Fibroblast of skin of back (primary cell): Measurements from ENCODE around the gene FSCN2.
A peak's percentile ranks its signal among the peaks of the same experiment; 100 is the strongest.

ENCODE experiments used
- DNase-seq: peaks from one replicate; pipeline ENCODE4 v3.0.0-alpha.2; 2013

FSCN2 gene

DNA sequence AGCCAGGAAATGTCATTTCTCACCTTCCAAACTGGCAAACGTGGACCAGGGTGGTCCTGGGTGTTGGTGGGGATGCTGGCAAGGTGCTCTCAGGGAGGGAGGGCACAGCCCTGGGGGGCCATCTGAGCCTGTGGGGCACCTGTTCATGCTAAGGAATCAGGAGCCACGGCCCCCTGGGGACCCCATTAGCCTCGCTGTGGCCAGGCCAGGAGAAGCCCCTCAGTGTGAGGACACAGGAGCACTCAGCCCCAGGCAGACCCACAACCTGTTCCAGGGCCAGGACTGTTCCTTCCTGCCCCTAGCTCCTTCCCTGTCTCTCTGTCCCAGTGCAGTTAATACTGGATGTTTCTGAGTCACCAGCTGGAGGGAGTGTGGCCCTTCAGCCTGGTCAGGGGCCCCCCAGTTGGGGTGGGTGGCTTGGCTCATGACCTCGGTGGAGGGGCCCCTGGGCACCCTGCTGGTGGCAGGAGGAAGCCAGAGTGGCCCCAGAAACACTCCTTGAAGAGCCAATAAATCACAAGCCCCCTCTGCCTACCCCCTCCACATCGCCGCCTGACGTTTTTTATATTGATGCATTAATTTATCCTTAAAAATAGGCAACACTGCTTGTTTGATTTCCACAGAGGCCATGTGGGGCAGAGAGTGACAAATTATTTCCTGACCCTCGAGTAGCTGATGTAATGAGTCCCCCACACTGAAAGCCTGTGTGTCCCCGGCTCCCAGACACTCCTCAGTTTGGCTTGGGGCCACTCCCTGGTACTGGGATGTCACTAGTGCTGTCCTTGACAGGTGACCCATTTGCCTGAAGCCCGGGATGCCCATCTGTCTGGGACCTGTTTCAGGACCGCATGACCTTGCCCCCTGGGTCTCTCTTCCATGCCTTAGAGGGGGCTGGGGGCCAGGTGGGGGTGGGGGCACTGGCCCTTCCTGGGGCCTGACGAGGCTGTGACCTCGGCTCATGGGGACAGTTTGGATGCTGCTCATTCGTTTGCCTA is 37.9 kb upstream of the FSCN2 start:
- no peak for DNase-seq

DNA sequence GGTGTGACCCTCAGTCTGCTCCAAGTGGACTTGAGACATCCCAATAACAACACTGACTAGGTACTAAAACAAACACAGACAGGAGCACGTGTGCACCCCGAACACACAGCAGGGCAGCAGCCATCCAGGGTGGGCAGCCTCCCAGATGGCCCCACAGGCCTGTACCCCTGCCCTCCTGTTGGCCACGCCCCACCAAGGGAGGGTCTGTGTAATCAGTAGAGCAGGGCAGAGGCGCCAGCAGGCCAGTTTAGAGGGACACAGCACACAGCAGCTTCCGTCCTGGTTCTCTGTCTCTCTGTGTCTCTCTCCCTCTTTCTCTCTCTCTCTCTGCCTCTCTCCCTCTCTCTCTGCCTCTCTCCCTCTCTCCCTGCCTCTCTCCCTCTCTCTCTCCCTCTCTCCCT is 37.0 kb upstream of the FSCN2 start:
- DNase-seq, result no peak

DNA sequence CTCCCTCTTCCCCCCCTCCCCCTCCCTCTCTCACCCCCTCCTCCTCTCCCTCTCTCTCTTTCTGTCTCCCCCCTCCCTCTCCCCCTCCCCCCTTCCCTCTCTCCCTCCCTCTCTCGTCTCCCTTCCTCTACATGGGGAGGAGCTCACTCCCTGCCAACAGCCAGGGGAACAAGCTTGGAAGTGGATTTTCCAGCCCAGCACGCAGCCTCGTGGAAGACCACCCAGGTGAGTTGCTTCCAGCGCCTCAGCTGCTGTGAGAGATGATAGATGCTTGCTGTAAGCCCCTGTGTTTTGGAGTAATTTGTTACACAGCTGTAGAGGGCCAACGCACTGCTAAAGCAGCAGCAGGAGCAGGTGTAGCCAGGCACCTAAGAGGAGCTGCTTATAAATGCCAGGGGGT is 36.4 kb upstream of the FSCN2 start:
- DNase-seq, result no peak

- no peak for DNase-seq
Measured at GRCh38 chr17:81492202-81492601, 36.0 kb upstream of the FSCN2 start.

GRCh38 chr17:81492706-81493105 is 35.5 kb upstream of the FSCN2 start:
- DNase-seq, result no peak

DNA sequence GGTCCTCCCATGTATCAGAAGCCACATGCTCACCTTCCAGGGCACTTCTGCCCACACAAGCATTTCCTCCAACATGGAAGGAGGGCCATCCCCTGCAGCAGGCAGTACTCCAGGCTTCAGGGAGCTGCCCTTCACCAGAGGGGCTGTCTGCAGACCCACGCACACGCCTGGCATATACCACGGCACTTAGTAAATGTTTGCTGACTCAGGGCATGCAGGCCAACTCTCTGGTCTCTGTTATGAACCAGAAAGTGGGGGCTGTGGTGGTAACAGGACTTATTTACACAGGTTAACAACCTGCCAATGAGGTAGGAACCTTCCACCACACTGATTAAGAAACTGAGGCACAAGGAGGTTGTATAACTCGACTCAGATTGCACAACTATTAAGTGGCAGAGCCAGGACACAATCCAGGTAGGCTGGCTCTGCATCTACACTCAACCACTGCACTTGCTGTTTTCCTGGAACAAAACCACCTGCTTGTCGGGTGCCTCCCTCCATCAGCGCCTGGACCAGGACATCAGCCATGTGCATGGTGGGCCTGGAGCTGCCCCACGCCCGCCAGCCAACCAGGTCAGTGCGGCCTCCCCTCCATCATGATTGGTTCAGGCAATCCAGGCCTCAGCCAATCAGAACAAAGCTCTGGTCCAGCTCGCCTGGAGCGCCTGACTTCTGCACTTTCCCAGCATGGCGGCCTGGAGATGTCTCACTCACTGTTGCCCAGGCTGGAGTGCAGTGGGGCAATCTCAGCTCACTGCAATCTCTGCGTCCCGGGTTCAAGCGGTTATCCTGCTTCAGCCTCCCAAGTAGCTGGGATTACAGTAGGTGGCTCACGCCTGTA is 34.8 kb upstream of the FSCN2 start:
- DNase-seq, result no peak

GRCh38 chr17:81494626-81495377 is 33.4 kb upstream of the FSCN2 start:
- DNase-seq, result no peak

DNA sequence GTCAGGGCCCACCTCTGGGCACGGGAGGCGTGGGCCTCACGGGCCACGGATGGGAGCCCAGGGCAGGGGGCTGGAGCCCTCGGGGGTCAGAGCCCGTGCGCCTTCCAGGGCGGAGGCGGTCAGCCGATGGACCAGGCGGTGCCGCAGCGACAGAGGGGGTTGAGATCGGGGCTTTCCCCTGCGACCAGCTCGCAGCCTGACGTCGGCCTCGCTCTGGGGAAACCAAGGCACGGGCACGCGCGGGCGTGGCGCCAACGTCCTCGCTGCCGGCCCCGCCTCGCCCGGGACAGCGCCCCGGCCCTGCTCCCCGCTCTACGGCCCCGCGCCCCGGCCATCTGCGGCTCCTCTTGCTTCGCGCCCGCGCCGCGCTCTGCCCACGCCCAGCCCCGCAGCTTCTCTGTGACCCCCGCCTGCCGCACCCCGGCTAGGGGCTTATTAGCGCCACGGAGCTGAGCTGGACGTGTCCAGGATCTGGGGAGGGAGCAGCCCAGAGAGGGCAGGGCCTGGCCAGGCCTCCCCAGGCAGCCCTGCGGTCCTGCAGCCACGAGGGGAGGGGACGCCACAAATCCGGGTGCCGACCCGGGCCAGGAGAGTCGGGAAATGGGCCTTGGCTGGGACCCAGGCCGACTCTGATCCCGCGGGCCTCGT is 29.1 kb upstream of the FSCN2 start:
- DNase-seq, result no peak

GRCh38 chr17:81499601-81499970 is 28.6 kb upstream of the FSCN2 start:
- DNase-seq, result no peak

DNA sequence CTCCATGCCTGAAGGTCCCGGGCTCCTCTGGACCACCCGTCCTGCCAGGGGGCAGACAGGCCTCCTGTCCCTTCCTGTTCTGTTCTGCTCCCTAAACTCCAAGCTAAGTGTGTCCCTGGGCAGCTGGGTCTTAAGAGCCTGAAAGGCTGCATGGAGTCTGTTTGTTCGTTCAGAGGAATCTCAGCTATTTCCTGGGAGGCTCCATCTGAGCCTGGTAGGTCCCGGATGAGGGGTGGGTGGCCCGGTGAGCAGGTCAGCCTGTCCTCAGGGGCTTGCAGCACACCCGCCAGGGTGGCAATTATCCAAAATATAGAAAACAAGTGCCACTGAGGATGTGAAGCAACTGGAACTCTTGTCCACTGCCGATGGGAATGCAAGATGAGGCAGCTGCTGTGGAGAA is 28.1 kb upstream of the FSCN2 start:
- no peak for DNase-seq

GRCh38 chr17:81502471-81503017 is 25.6 kb upstream of the FSCN2 start:
- no peak for DNase-seq

- no peak for DNase-seq
Measured at GRCh38 chr17:81503619-81504018, 24.6 kb upstream of the FSCN2 start.

DNA sequence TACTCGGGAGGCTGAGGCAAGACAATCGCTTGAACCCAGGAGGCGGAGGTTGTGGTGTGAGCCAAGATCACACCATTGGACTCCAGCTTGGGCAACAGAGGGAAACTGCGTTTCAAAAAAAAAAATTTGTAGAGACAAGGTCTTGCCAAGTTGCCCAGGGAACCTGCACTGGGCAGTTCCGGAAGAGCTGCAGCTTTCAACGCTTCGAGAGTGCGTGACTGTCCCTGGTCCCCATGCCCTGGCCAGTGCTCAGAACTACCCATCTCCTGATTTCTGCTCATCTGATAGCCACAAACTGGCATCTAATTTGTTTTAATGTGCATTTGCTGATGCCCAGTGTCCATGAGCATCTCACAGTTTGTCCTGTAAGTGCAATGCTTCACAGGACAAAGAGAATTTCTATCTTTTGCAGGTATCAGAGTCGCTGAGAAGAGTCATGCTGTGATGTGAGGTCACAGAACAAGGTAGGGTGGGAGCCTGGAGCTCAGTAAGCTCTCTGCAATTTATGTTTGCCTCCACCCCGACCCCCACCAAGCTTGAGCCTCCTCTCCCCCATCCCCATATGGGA is 19.5 kb upstream of the FSCN2 start:
- peak; percentile 63 for DNase-seq

GRCh38 chr17:81509207-81509971 is 18.8 kb upstream of the FSCN2 start:
- no peak for DNase-seq

DNA sequence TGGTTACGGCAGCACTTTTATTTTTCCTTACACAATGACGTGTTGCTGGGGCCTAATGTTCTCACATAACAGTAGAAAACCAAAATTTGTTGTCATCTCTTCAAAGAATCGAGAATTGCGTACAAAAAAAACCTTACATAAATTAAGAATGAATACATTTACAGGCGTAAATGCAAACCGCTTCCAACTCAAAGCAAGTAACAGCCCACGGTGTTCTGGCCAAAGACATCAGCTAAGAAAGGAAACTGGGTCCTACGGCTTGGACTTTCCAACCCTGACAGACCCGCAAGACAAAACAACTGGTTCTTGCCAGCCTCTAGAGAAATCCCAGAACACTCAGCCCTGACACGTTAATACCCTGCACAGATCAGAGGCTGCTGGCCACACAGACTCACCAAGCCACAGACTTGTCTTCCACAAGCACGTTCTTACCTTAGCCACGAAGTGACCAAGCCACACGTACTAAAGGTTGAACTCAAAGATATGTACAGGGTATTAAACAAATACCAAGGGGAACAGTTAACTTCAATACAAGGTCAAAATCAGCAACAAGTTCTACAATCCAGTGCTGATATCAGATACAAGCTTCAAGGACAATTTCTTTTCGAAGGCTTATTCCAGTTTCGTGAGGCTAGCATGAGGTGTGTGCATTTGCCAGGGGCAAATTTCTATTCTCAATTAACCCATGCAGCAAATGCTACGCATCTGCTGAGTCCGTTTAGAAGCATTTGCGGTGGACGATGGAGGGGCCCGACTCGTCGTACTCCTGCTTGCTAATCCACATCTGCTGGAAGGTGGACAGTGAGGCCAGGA is 18.0 kb upstream of the FSCN2 start:
- no peak for DNase-seq

- DNase-seq, result no peak
Measured at GRCh38 chr17:81510785-81511553, 17.2 kb upstream of the FSCN2 start.

- peak; percentile 54 for DNase-seq
Measured at GRCh38 chr17:81511554-81511803, 16.7 kb upstream of the FSCN2 start.

DNA sequence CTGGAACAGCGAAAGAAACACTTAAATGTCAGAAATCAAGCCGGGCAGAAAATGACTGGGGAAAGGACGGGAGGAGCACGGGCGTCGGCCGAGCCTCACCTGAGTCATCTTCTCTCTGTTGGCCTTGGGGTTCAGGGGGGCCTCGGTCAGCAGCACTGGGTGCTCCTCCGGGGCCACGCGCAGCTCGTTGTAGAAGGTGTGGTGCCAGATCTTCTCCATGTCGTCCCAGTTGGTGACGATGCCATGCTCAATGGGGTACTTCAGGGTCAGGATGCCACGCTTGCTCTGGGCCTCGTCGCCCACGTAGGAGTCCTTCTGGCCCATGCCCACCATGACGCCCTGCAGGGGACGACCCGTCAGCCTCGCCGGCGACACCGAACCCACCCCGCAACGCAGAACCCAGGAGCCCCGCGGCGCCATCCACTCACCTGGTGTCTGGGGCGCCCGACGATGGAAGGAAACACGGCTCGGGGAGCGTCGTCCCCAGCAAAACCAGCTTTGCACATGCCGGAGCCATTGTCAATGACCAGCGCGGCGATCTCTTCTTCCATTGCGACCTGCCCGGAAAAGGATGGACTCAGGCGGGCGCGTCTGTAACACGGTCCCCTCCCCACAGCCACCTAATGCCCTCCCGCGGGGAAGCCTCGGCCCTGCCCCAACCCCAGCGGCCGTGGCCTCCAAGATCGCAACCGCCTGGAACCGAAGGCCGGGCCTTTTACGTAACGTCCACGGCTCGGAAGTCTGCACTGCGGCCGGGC is 16.2 kb upstream of the FSCN2 start:
- peak; percentile 55 for DNase-seq
